Mesenteric fat pad (tissue), 1 donor: Measurements from ENCODE around the gene S100A4. TPM values are rescaled to one million over a fixed set of nuclear protein-coding genes. Genes with fewer than 3 reads are reported as not detected.
A peak's percentile ranks its signal among the peaks of the same experiment; 100 is the strongest.
"Not testable (repeated sequence)": the region's sequence is repeated elsewhere in the genome, so short reads cannot be mapped to it uniquely, and the experiment has no call there.

ENCODE experiments used
- DNase-seq: peaks from one replicate; pipeline ENCODE4 v3.0.0-alpha.2; 2020; ENCODE audit warnings: low spot score
- long read RNA-seq: library from polyadenylated mRNA; unstranded; transcript quantifications from one replicate; pipeline ENCODE4 v2.0.0, GENCODE V29; 2020
- total RNA-seq: library from RNA; stranded (reverse); fragmentation: NEBNext Ultra II Directional; extraction: Animal tissue kit (Norgen Biotek cat#: 25700); gene quantifications from one replicate; pipeline ENCODE4 v1.2.1, GENCODE V29; 2021
- donor health status: DM: yes; HTN: yes; CAD: no.

S100A4 gene
- 512 TPM for total RNA-seq
- long read RNA-seq, transcript S100A4-204 (3 exons, 600 nt), result major isoform, 22 of 29 reads
- long read RNA-seq, partial matches to known transcripts, result 1 of 29 reads
- long read RNA-seq, other reads (novel, unspliced or antisense), result 2 of 29 reads

DNA sequence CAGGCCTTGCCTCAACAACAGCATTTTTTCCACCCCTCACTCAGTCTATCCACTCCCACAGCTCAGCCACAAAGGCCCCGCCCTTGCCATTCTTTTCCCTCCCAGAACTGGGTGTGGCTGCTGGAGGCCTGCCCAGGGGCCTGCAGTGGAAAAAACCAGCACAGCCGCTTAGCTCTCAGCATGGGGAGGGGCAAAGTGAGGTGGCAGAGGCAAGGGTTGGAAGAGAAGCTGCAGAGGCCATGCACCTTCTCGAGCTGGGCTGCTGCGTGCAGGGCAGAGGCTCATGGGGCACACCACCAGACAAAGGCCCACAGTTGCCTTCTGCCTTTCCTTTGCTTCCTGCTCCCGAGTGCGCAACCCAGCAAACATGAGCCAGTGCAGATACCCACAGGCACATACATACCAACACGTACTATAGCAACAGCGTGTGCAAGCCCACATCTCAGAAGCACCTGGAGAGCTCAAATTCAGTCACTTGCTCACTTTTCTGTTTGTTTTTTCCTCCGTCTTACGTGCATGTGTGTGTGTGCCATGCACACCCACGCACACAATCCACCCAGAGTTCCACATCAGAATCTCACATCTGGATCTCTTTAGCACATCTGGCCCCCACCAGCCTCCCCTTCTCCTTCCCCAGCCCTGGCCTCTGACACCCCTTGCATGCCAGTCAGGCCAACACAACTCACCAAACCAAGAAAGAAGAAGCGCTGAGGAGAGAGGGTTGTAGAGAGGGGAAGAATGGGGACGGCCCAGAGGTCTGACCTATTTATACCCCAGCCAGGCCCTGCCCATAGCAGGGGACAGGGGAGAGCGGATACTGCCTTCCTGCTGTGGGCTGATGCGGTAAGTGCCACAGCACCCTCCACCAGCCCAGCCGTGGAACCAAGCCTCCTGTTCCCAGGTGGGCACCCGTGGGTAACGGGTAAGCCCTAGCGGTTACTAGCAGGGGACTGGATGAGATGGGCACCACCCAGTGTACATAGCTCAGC lies at the start of gene S100A4:
S100A4 (minus strand) TSS at position 740 of the 989 bp plus-strand sequence. CDS start 1,012 bp downstream, outside the sequence.
- DNase-seq, result peak; percentile 96

GRCh38 chr1:153592748-153593147 lies 47.1 kb upstream of the S100A4 start:
- DNase-seq, result no peak

GRCh38 chr1:153588482-153588881 lies 42.9 kb upstream of the S100A4 start:
- no peak for DNase-seq

GRCh38 chr1:153588033-153588432 lies 42.4 kb upstream of the S100A4 start:
- not testable (repeated sequence) for DNase-seq

DNA sequence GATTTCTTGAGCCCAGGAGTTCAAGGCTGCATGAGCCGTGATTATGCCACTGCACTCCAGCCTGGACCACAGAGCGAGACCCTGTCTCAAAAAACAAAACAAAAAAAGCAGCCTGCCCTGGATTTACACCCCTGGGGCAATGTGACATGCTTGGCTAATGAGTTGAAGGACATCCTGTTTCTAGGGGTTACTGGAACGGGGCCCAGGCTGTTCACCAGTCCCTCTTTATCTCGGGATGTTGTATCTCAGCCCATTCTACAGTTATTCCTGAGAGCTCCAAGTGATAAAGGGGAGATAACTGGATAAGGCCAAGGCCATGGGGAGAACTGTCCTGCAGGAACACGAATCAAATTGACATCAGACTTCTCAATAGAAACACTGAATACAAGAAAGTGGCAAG lies 41.7 kb upstream of the S100A4 start:
- DNase-seq, result no peak

GRCh38 chr1:153586347-153586746 lies 40.7 kb upstream of the S100A4 start:
- no peak for DNase-seq

DNA sequence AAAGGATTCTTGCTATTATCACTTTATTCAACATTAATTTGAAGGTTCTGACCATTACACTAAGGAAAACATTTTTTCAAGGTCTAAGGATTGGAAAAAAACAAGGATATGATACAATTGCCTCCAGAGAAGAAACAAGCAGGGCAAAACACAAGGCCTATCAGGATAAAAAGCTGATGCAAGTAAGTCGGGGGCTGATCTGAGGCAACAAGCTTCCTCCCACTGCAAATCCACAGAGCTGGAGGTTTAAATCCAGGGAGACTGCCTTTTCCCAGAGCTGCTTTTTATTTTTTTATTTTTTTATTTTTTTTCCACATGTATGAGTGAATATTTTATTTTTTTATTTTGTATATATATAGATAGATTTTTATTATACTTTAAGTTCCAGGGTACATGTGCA lies 39.4 kb upstream of the S100A4 start:
- DNase-seq, result no peak

DNA sequence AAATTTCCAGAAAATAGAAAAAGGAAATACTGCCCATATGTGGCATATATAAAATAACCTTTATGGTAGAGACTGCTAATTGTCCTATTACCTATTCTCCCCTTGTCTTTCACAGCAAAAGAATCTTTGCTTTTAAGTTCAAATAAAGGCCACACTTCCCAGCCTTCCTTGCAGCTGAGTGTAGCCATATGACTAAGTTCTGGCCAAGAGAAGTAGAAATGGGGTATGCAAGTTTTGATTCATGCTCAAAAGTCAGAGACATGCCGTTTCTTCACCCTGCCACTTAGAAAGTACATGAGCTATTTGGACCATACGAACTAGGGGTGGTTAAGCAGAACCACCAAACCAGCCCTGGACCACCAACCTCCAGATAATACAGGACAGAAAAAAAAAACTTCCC lies 38.4 kb upstream of the S100A4 start:
- DNase-seq, result no peak

DNA sequence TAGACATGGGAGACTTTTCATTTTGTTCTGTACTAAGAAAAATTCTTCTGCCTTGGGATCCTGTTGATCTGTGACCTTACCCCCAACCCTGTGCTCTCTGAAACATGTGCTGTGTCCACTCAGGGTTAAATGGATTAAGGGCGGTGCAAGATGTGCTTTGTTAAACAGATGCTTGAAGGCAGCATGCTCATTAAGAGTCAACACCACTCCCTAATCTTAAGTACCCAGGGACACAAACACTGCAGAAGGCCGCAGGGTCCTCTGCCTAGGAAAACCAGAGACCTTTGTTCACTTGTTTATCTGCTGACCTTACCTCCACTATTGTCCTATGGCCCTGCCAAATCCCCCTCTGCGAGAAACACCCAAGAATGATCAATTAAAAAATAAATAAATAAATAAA lies 37.9 kb upstream of the S100A4 start:
- not testable (repeated sequence) for DNase-seq

- DNase-seq, result peak; percentile 62
These were observed 37.2 kb upstream of the S100A4 start for GRCh38 chr1:153582836-153583235.

GRCh38 chr1:153578936-153579335 lies 33.3 kb upstream of the S100A4 start:
- no peak for DNase-seq

DNA sequence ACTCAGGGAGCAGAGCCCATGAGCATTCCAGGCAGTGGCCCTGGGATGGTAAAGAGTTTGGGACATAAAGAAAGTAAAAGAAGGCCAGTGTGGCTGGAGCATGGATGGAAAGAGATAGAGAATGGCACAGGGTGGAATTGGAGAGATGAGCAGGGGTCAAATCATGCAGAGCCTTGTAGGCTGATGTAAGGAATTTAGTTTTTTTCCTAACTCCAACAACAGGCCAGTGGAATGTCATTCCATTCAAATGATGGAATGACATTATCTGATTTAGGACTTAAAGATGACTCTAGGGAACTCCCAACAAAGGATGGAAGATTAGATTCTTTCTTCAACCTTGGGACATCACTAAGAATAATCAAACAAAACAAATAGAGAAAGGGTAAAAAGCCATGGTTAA lies 32.9 kb upstream of the S100A4 start:
- no peak for DNase-seq

GRCh38 chr1:153577624-153578051 lies 32.0 kb upstream of the S100A4 start:
- peak; percentile 86 for DNase-seq

DNA sequence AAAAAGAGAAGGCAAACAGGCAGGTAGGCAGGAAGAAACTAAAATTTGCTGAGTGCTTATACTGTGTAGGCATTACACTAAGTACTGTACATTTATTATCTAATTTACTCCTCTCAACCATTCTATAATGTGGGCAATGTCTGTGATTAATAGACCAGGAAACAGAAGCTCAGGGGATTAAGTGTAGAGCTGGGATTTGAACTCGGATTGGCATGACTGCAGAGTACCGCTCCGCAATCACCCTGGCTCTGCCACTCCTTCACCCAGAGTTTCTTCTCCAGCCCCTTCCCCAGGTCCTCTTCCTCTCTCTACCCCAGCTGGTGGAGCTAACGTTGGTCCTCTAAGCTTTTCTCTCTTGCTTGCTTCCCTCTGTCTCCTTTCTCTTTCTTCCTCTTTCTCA lies 31.5 kb upstream of the S100A4 start:
- no peak for DNase-seq

DNA sequence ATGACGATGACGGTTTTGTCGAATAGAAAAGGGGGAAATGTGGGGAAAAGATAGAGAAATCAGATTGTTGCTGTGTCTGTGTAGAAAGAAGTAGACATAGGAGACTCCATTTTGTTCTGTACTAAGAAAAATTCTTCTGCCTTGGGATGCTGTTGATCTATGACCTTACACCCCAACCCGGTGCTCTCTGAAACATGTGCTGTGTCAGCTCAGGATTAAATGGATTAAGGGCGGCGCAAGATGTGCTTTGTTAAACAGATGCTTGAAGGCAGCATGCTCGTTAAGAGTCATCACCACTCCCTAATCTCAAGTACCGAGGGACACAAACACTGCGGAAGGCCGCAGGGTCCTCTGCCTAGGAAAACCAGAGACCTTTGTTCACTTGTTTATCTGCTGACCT lies 29.9 kb upstream of the S100A4 start:
- not testable (repeated sequence) for DNase-seq

GRCh38 chr1:153575081-153575491 lies 29.5 kb upstream of the S100A4 start:
- DNase-seq, result not testable (repeated sequence)

DNA sequence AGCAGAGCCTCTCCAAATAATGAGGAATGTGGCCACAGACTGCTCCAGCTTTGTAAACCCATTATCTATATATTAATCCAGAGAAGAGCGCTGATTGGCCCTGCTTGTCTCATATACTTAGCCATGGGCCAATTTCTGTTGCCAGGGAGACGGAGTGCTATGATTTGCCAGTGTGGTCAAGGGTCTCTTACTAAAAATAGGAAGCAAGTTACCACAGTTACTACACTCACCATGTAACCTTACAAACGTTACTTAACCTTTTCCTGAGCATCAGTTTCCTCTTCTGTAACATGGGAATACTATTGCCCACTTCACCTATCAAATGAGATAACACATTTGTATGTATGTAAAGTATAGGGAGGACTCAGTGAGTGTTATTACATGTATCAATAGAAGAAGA lies 27.7 kb upstream of the S100A4 start:
- no peak for DNase-seq

DNA sequence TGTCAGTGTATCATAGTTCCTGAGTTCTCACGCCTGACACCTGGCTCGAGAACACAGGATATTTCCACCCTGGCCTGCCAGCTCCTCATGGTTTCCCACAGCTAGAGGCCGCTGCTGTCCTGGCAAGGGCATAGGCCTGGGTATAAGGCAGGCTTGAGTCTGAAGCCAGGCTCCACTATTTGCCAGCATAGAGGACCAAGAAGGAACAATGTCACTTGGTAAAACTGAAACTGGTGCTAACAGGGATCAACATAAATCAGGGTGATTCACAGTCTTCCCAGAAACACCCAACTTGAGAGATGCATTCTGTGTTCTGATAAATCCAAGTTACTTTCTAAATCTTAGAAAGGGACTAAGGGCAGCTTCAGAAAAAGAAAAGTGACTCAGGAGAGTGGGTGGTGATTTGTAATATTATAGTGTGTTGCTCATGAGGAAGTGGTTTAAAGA lies 27.0 kb upstream of the S100A4 start:
- DNase-seq, result peak; percentile 89

DNA sequence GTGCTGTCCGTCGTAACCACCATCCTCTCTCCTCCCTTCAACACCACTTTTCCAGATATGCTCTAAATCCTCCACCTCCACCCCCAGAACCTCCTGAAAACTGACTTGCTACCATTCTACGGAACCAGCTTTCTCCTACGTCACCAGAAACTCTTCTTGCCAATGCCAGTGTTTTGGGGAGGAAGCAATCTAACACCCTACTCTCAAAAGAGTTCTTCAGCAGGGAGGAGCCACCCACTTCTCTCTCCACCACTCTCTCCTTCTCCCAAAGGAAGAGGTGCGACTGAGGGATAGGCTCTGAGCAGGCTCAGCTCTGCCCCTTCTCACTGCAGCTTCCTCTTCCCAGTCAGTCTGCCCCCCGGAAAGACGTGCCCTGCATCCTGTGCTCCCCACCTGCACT lies 26.1 kb upstream of the S100A4 start:
- no peak for DNase-seq

GRCh38 chr1:153570874-153571273 lies 25.3 kb upstream of the S100A4 start:
- DNase-seq, result no peak

GRCh38 chr1:153569465-153569864 lies 23.9 kb upstream of the S100A4 start:
- no peak for DNase-seq

GRCh38 chr1:153568367-153569099 lies 22.9 kb upstream of the S100A4 start:
- peak; percentile 97 for DNase-seq
